ENCODE measurements around the gene SPATA46.

GRCh38 chr1:162398999-162399580 is 22.4 kb upstream of the SPATA46 start:
- TF ChIP-seq POLR2AphosphoS5 (IDR thresholded peaks at IDR 0.05), result no peak
- no peak for TF ChIP-seq CTCF (IDR thresholded peaks at IDR 0.05)
- no peak for TF ChIP-seq POLR2A (IDR thresholded peaks at IDR 0.05)

Data from stomach (tissue), 4 donors.